Thoracic aorta (tissue), 2 donors: ENCODE data around the gene INTS1. TPM values are rescaled to one million over a fixed set of nuclear protein-coding genes. Genes with fewer than 3 reads are reported as not detected.
"Not testable (repeated sequence)": the region's sequence is repeated elsewhere in the genome, so short reads cannot be mapped to it uniquely, and the experiment has no call there.

ENCODE experiments used
- ATAC-seq: fragments of 150-250 bp; one replicate; pipeline ENCODE4 v1.8.0; 2017; ENCODE audit warnings: low read depth; ENCODE audit not compliant: insufficient number of reproducible peaks, low FRiP score
- DNase-seq: peaks from one replicate; pipeline ENCODE4 v3.0.0-alpha.2; 2020; ENCODE audit warnings: low spot score
- H3K27ac ChIP-seq, 2 donors: fragments of 200-600 bp; sonication (generic); 1 replicate in 1 of 2; 2 replicates in 1 of 2; pipeline ENCODE4 v1.5.1; 2016; ENCODE audit warnings: mild to moderate bottlenecking in 2 of 2, moderate library complexity in 2 of 2
- H3K27me3 ChIP-seq: fragments of 200-600 bp; sonication (generic); replicated peaks from 2 replicates; pipeline ENCODE4 v1.6.0; 2016; ENCODE audit warnings: mild to moderate bottlenecking; ENCODE audit not compliant: insufficient read depth
- H3K36me3 ChIP-seq: fragments of 200-600 bp; sonication (generic); one replicate; pipeline ENCODE4 v1.5.1; 2016
- H3K4me1 ChIP-seq, 2 donors: fragments of 200-600 bp; sonication (generic); 1 replicate in 1 of 2; 2 replicates in 1 of 2; pipeline versions ENCODE4 v1.5.1 to v1.6.0; 2016; ENCODE audit warnings: low read depth in 2 of 2, mild to moderate bottlenecking in 1 of 2; ENCODE audit not compliant: control insufficient read depth in 1 of 2
- H3K4me3 ChIP-seq: fragments of 200-600 bp; sonication (generic); 2 replicates; pipeline ENCODE4 v1.5.1; 2016; ENCODE audit warnings: mild to moderate bottlenecking
- H3K9me3 ChIP-seq: fragments of 200-600 bp; sonication (generic); 2 replicates; pipeline ENCODE4 v1.5.1; 2016
- CTCF ChIP-seq: fragments of 200-600 bp; sonication (generic); IDR thresholded peaks from one replicate; pipeline ENCODE4 v1.5.1; 2019; ENCODE audit warnings: antibody characterized with exemption
- total RNA-seq, 2 donors: library from RNA; depleted of rRNA; stranded (reverse); fragments of >200 nt; gene quantifications; one replicate each; pipeline versions ENCODE4 v1.1.0 to v1.2.3, GENCODE V29; 2016

Gene INTS1
- total RNA-seq, 2 donors from 2014 or later, result 59.8 to 89.6 TPM

- no peak for TF ChIP-seq CTCF
- DNase-seq (no peak), ATAC-seq (no peak)
- no peaks in the 10 kb centered on the region for H3K27me3 ChIP-seq
- no peak overlapping the region for H3K27ac ChIP-seq
- H3K9me3 ChIP-seq, result no peaks in the 10 kb centered on the region
- no peak overlapping the region for H3K4me3 ChIP-seq
- H3K36me3 ChIP-seq, result no peaks in the 10 kb centered on the region
- peaks cover 0 to 8% of the 10 kb centered on the region in 2 donors for H3K4me1 ChIP-seq
These were observed 19.7 kb upstream of the INTS1 start for GRCh38 chr7:1523844-1524243.

- no peak overlapping the region for H3K27ac ChIP-seq
- no peak for ATAC-seq
- H3K36me3 ChIP-seq, result no peaks in the 10 kb centered on the region
- H3K4me3 ChIP-seq, result no peak overlapping the region
- peaks cover 0 to 8% of the 10 kb centered on the region in 2 donors for H3K4me1 ChIP-seq
- H3K9me3 ChIP-seq, result no peaks in the 10 kb centered on the region
- DNase-seq, result no peak
- TF ChIP-seq CTCF, result no peak
- H3K27me3 ChIP-seq, result no peaks in the 10 kb centered on the region
These were observed 19.0 kb upstream of the INTS1 start for GRCh38 chr7:1523208-1523607.

GRCh38 chr7:1521456-1521855 is 17.3 kb upstream of the INTS1 start:
- no peaks in the 10 kb centered on the region for H3K9me3 ChIP-seq
- ATAC-seq (no peak), DNase-seq (no peak)
- no peak overlapping the region for H3K4me3 ChIP-seq
- no peak for TF ChIP-seq CTCF
- no peak overlapping the region for H3K27ac ChIP-seq
- no peaks in the 10 kb centered on the region for H3K27me3 ChIP-seq
- peaks cover 0 to 8% of the 10 kb centered on the region in 2 donors for H3K4me1 ChIP-seq
- H3K36me3 ChIP-seq, result no peaks in the 10 kb centered on the region

- H3K27me3 ChIP-seq, result no peaks in the 10 kb centered on the region
- H3K36me3 ChIP-seq, result no peaks in the 10 kb centered on the region
- ATAC-seq, result peak; percentile 77
- H3K27ac ChIP-seq, result peak overlapping the region in 1 of 2 donors; percentile 17
- H3K4me1 ChIP-seq, result peaks cover 0 to 8% of the 10 kb centered on the region in 2 donors
- no peak for TF ChIP-seq CTCF
- H3K9me3 ChIP-seq, result no peaks in the 10 kb centered on the region
- DNase-seq, result no peak
- no peak overlapping the region for H3K4me3 ChIP-seq
These were observed 16.5 kb upstream of the INTS1 start for GRCh38 chr7:1520539-1521234.

- H3K4me1 ChIP-seq, result peaks cover 0 to 11% of the 10 kb centered on the region in 2 donors
- not testable (repeated sequence) for ATAC-seq, H3K4me3 ChIP-seq, H3K36me3 ChIP-seq, H3K27me3 ChIP-seq, DNase-seq, H3K9me3 ChIP-seq, H3K27ac ChIP-seq
These were observed 15.2 kb upstream of the INTS1 start for GRCh38 chr7:1519322-1519922.
